ENCODE measurements around the gene CDHR2.

Gene CDHR2

DNA sequence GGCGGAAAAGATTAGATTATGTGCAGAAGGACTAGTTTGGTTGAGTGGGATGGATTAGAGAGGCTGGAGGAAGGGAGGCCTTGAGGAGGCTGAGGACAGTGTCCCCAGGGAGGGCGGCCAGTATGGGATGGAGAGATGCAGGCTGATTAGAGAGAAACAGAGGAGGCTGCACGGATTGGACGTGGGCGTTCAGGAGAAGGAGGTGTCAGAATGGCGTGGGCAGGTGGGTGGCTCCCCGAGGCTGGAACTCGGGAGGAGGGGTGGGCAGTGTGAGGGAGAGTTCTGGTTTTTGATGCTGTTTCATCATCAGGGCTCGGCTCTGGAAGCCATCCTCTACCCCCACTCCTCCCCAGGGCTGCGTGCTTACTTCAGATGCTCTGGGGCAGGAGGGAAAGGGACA is 13.0 kb downstream of the CDHR2 start:
- no peaks in the 10 kb centered on the region for H3K27me3 ChIP-seq (ENCODE audit: insufficient read depth, poor library complexity, severe bottlenecking)
- no peak overlapping the region for H3K4me3 ChIP-seq (replicated peaks; ENCODE audit: insufficient read depth, low read length)
- H3K27ac ChIP-seq (replicated peaks), result no peak overlapping the region
- no peak for TF ChIP-seq GABPA (IDR thresholded peaks at IDR 0.05; ENCODE audit: low read depth)
- TF ChIP-seq, protein P1, sequence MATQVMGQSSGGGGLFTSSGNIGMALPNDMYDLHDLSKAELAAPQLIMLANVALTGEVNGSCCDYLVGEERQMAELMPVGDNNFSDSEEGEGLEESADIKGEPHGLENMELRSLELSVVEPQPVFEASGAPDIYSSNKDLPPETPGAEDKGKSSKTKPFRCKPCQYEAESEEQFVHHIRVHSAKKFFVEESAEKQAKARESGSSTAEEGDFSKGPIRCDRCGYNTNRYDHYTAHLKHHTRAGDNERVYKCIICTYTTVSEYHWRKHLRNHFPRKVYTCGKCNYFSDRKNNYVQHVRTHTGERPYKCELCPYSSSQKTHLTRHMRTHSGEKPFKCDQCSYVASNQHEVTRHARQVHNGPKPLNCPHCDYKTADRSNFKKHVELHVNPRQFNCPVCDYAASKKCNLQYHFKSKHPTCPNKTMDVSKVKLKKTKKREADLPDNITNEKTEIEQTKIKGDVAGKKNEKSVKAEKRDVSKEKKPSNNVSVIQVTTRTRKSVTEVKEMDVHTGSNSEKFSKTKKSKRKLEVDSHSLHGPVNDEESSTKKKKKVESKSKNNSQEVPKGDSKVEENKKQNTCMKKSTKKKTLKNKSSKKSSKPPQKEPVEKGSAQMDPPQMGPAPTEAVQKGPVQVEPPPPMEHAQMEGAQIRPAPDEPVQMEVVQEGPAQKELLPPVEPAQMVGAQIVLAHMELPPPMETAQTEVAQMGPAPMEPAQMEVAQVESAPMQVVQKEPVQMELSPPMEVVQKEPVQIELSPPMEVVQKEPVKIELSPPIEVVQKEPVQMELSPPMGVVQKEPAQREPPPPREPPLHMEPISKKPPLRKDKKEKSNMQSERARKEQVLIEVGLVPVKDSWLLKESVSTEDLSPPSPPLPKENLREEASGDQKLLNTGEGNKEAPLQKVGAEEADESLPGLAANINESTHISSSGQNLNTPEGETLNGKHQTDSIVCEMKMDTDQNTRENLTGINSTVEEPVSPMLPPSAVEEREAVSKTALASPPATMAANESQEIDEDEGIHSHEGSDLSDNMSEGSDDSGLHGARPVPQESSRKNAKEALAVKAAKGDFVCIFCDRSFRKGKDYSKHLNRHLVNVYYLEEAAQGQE (IDR thresholded peaks at IDR 0.05; ENCODE audit: insufficient replicate concordance, low read depth), result no peak
- no peak for TF ChIP-seq POLR2AphosphoS5 (IDR thresholded peaks at IDR 0.05; ENCODE audit: low read depth)
- no peak for TF ChIP-seq SPI1 (IDR thresholded peaks at IDR 0.05; ENCODE audit: borderline replicate concordance, low read depth)
- TF ChIP-seq, protein P2, sequence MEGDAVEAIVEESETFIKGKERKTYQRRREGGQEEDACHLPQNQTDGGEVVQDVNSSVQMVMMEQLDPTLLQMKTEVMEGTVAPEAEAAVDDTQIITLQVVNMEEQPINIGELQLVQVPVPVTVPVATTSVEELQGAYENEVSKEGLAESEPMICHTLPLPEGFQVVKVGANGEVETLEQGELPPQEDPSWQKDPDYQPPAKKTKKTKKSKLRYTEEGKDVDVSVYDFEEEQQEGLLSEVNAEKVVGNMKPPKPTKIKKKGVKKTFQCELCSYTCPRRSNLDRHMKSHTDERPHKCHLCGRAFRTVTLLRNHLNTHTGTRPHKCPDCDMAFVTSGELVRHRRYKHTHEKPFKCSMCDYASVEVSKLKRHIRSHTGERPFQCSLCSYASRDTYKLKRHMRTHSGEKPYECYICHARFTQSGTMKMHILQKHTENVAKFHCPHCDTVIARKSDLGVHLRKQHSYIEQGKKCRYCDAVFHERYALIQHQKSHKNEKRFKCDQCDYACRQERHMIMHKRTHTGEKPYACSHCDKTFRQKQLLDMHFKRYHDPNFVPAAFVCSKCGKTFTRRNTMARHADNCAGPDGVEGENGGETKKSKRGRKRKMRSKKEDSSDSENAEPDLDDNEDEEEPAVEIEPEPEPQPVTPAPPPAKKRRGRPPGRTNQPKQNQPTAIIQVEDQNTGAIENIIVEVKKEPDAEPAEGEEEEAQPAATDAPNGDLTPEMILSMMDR (IDR thresholded peaks at IDR 0.05; ENCODE audit: insufficient read depth, low read length), result no peak
- DNase-seq (ENCODE audit: low read depth in 1 of 2, low spot score in 1 of 2), result no peak

DNA sequence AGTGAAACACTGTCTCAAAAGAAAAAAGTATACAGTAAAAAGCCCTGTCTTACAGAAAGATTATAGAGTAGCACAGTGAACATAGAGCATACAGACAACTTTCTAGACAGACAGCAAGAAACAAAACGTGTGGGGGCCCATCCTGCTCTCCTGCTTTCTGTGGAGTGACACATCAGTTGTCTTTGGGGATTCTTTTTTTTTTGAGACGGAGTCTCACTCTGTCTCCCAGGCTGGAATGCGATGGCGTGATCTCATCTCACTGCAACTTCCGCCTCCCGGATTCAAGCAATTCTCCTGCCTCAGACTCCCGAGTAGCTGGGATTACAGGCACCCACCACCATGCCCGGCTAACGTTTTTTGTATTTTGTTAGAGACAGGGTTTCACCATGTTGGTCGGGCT is 14.9 kb downstream of the CDHR2 start:
- TF ChIP-seq, protein P1 (IDR thresholded peaks at IDR 0.05; ENCODE audit: insufficient replicate concordance, low read depth), result no peak
- TF ChIP-seq, protein P2 (IDR thresholded peaks at IDR 0.05; ENCODE audit: insufficient read depth, low read length), result no peak
- TF ChIP-seq SPI1 (IDR thresholded peaks at IDR 0.05; ENCODE audit: borderline replicate concordance, low read depth) (no peak), GABPA (IDR thresholded peaks at IDR 0.05; ENCODE audit: low read depth) (no peak), POLR2AphosphoS5 (IDR thresholded peaks at IDR 0.05; ENCODE audit: low read depth) (no peak)
- Histone ChIP-seq H3K27me3 (ENCODE audit: insufficient read depth, poor library complexity, severe bottlenecking) (no peaks in the 10 kb centered on the region), H3K4me3 (replicated peaks; ENCODE audit: insufficient read depth, low read length) (no peak overlapping the region), H3K27ac (replicated peaks) (no peak overlapping the region)
- no peak for DNase-seq (ENCODE audit: low read depth in 1 of 2, low spot score in 1 of 2)

DNA sequence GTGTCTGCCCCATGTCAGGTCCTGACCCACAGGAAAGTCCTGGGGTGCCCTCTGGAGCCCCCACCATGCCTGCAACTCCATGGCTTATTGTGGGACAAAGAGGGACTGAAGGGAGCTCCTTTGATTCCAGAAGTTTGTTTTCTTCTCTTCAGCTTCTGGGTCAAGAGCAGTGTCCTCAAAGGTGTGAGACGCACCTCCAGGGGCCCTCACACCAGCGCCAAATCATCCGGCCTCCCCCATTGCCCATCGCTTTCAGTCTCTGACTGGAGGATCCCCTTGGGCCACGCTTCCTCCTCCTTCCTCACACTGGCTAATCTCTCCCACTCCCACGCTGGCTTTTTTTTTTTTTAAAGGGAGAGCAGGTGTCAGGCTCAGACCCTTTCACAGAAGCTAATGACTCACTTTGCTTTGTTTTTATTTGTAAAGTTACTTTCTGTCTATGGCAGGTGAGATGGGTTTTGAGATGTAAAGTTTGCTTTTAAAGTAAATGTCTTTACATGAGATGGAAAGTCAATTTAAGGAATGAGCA is 16.7 kb downstream of the CDHR2 start:
- Histone ChIP-seq H3K4me3 (replicated peaks; ENCODE audit: insufficient read depth, low read length) (no peak overlapping the region), H3K27me3 (ENCODE audit: insufficient read depth, poor library complexity, severe bottlenecking) (no peaks in the 10 kb centered on the region), H3K27ac (replicated peaks) (no peak overlapping the region)
- TF ChIP-seq, protein P1 (IDR thresholded peaks at IDR 0.05; ENCODE audit: insufficient replicate concordance, low read depth), result no peak
- TF ChIP-seq GABPA (IDR thresholded peaks at IDR 0.05; ENCODE audit: low read depth), result no peak
- no peak for TF ChIP-seq SPI1 (IDR thresholded peaks at IDR 0.05; ENCODE audit: borderline replicate concordance, low read depth)
- TF ChIP-seq, protein P2 (IDR thresholded peaks at IDR 0.05; ENCODE audit: insufficient read depth, low read length), result no peak
- TF ChIP-seq POLR2AphosphoS5 (IDR thresholded peaks at IDR 0.05; ENCODE audit: low read depth), result no peak
- DNase-seq (ENCODE audit: low read depth in 1 of 2, low spot score in 1 of 2), result no peak
